ENCODE results near the gene CWC22. TPM values are rescaled to one million over a fixed set of nuclear protein-coding genes. Genes with fewer than 3 reads are reported as not detected.
A peak's percentile ranks its signal among the peaks of the same experiment; 100 is the strongest.

The CWC22 gene
- total RNA-seq, 1 experiment from 2014 or later, result 34.0 TPM

DNA sequence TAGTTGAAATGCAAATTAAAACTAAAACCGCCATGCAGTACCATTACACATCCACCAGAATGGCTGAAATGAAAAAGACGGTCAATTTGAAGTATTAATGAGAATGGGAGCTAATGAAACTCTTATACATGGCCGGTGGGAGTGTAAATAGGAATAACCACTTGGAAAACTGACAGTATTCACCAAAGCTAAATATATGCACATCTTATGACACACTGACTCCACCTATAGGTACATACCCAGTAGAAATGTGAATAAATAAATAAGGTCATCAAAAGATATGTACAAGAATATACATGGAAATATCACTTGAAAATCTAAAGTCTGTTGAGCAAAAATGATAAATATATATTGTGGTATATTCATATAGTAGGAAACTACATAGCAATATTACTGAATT lies 57.7 kb downstream of the CWC22 start:
- no peaks in the 10 kb centered on the region for H3K9me3 Mint-ChIP-seq (ENCODE audit: unreplicated experiment)
- H3K4me1 Mint-ChIP-seq (ENCODE audit: insufficient read depth, unreplicated experiment), result no peaks in the 10 kb centered on the region
- POLR2A ChIA-PET, result no interaction called here
- H3K27ac Mint-ChIP-seq (ENCODE audit: low read depth, unreplicated experiment), result no peak overlapping the region
- TF ChIP-seq, protein P1, sequence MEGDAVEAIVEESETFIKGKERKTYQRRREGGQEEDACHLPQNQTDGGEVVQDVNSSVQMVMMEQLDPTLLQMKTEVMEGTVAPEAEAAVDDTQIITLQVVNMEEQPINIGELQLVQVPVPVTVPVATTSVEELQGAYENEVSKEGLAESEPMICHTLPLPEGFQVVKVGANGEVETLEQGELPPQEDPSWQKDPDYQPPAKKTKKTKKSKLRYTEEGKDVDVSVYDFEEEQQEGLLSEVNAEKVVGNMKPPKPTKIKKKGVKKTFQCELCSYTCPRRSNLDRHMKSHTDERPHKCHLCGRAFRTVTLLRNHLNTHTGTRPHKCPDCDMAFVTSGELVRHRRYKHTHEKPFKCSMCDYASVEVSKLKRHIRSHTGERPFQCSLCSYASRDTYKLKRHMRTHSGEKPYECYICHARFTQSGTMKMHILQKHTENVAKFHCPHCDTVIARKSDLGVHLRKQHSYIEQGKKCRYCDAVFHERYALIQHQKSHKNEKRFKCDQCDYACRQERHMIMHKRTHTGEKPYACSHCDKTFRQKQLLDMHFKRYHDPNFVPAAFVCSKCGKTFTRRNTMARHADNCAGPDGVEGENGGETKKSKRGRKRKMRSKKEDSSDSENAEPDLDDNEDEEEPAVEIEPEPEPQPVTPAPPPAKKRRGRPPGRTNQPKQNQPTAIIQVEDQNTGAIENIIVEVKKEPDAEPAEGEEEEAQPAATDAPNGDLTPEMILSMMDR (IDR thresholded peaks at IDR 0.05; ENCODE audit: unreplicated experiment), result no peak
- intact Hi-C loops (cut with micrococcal nuclease), result no loop called here
- CTCF ChIA-PET, result interaction anchor here (1.0 kb wide), 1 partner anchor 10 kb away, joined by 3 read pairs; no protein-coding TSS in a partner anchor
- no peak for DNase-seq (ENCODE audit: unreplicated experiment)
- H3K27me3 Mint-ChIP-seq (ENCODE audit: insufficient read depth, unreplicated experiment), result no peaks in the 10 kb centered on the region
- no TSS peak for BruUV-seq (replicated peaks)
- no peak overlapping the region for H3K4me3 Mint-ChIP-seq (ENCODE audit: unreplicated experiment)
- H3K36me3 Mint-ChIP-seq (ENCODE audit: insufficient read depth, unreplicated experiment), result peaks cover 69% of the 10 kb centered on the region

DNA sequence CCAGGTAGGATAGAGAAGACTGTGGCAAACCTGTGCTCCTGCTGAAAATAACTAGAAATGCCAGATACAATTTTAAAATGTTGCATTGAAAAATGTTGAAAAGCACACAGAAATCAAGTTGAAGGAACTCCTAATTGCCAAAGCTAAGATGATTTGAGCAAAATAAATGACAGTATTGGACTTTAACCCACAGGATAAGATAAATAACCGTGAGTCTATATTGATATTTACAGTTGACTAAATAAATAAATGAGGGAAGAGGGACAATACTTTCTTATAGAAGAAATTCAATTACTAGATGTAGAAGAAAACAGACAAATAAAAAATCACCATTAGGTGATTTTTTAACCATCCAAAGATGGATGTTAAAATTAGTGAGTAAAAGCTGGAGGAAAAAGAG lies 59.0 kb downstream of the CWC22 start:
- ChIA-PET CTCF (no interaction called here), POLR2A (no interaction called here)
- H3K27ac Mint-ChIP-seq (ENCODE audit: low read depth, unreplicated experiment), result peak overlapping the region; percentile 9
- no peaks in the 10 kb centered on the region for H3K4me1 Mint-ChIP-seq (ENCODE audit: insufficient read depth, unreplicated experiment)
- no peaks in the 10 kb centered on the region for H3K9me3 Mint-ChIP-seq (ENCODE audit: unreplicated experiment)
- H3K27me3 Mint-ChIP-seq (ENCODE audit: insufficient read depth, unreplicated experiment), result no peaks in the 10 kb centered on the region
- intact Hi-C loops (cut with micrococcal nuclease), result no loop called here
- BruUV-seq (replicated peaks), result no TSS peak
- H3K4me3 Mint-ChIP-seq (ENCODE audit: unreplicated experiment), result no peak overlapping the region
- peaks cover 64% of the 10 kb centered on the region for H3K36me3 Mint-ChIP-seq (ENCODE audit: insufficient read depth, unreplicated experiment)
- TF ChIP-seq, protein P1 (IDR thresholded peaks at IDR 0.05; ENCODE audit: unreplicated experiment), result no peak
- DNase-seq (ENCODE audit: unreplicated experiment), result no peak

DNA sequence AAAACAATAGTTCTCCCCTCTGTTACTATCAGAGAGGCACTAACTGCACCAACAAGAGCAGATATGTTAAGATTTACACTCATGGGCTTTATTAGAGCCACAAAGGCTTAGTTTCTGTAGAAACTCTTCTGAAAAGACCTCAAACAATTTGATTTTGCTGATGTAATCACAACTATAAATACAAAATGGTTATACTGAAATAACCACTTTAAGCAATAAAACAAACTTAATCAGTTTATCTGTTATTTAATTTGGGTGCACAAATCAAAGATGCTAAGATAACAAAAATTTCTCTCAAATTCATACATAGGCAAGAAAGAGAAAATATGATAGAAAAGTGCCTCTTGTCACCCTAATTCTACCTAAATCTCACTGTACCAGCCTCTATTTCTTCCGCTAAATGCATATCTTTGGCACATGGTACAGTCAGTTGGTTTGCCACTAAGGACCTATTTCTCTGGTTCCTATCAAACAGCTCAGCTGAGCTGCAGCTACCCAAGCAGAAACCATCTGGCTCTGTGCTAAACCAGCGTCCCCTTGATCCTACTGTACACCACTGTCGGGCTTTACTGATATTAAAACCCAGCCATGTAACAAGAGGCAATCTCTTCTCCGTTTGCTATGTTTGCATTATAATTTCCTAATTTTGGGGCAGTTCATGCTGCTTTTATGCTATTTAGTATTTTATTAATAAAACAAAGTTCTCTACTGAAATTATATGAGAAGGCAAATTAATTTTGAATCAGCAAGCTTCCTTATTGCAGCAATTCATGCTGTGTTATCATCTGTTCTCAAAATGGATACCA lies 60.1 kb downstream of the CWC22 start:
- intact Hi-C loops (cut with micrococcal nuclease), result no loop called here
- TF ChIP-seq, protein P1 (IDR thresholded peaks at IDR 0.05; ENCODE audit: unreplicated experiment), result no peak
- Mint-ChIP-seq H3K27me3 (ENCODE audit: insufficient read depth, unreplicated experiment) (no peaks in the 10 kb centered on the region), H3K4me3 (ENCODE audit: unreplicated experiment) (no peak overlapping the region), H3K9me3 (ENCODE audit: unreplicated experiment) (no peaks in the 10 kb centered on the region), H3K27ac (ENCODE audit: low read depth, unreplicated experiment) (no peak overlapping the region), H3K4me1 (ENCODE audit: insufficient read depth, unreplicated experiment) (no peaks in the 10 kb centered on the region), H3K36me3 (ENCODE audit: insufficient read depth, unreplicated experiment) (peaks cover 68% of the 10 kb centered on the region)
- POLR2A ChIA-PET, result no interaction called here
- BruUV-seq (replicated peaks), result no TSS peak
- no peak for DNase-seq (ENCODE audit: unreplicated experiment)
- CTCF ChIA-PET, result no interaction called here

DNA sequence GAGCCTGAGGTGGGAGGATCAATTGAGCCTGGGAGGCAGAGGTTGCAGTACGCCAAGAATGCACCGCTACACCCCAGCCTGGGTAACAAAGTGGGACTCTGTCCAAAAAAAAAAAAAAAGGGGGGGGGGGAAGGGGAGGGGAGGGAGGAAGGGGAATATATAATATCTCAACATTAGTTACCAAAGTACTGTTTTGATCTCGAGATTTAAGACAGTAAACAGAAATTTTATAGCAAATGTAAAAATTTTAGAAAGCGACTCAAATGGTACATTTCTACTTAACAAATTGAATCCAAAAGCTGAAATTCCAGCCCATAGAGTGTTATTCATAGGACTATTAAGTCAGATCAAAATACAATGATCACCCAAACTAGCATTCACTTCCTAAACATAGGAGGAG lies 60.8 kb downstream of the CWC22 start:
- peaks cover 62% of the 10 kb centered on the region for H3K36me3 Mint-ChIP-seq (ENCODE audit: insufficient read depth, unreplicated experiment)
- TF ChIP-seq, protein P1 (IDR thresholded peaks at IDR 0.05; ENCODE audit: unreplicated experiment), result no peak
- intact Hi-C loops (cut with micrococcal nuclease), result no loop called here
- H3K27ac Mint-ChIP-seq (ENCODE audit: low read depth, unreplicated experiment), result no peak overlapping the region
- no peak for DNase-seq (ENCODE audit: unreplicated experiment)
- H3K4me3 Mint-ChIP-seq (ENCODE audit: unreplicated experiment), result no peak overlapping the region
- no TSS peak for BruUV-seq (replicated peaks)
- POLR2A ChIA-PET, result no interaction called here
- H3K27me3 Mint-ChIP-seq (ENCODE audit: insufficient read depth, unreplicated experiment), result no peaks in the 10 kb centered on the region
- H3K4me1 Mint-ChIP-seq (ENCODE audit: insufficient read depth, unreplicated experiment), result no peaks in the 10 kb centered on the region
- CTCF ChIA-PET, result no interaction called here
- H3K9me3 Mint-ChIP-seq (ENCODE audit: unreplicated experiment), result no peaks in the 10 kb centered on the region

Measured in MCF 10A (cell line).